Activated T-cell treated with anti-CD3 and anti-CD28 coated beads, Interleukin-2, amount 50 U/mL, for 72 hours (primary cell): Measurements from ENCODE around the gene THEM4. TPM values are rescaled to one million over a fixed set of nuclear protein-coding genes. Genes with fewer than 3 reads are reported as not detected.
"Not testable (repeated sequence)": the region's sequence is repeated elsewhere in the genome, so short reads cannot be mapped to it uniquely, and the experiment has no call there.

Experiments used
- ATAC-seq, 2 donors: fragments of 150-1000 bp; cut with Tn5 transposase; replicated peaks in 1 of 2; 2 replicates each; pipeline ENCODE4 v1.10.0; 2021; ENCODE audit warnings: moderate library complexity in 2 of 2, mild to moderate bottlenecking in 1 of 2
- DNase-seq, 2 donors: peaks; one replicate each; pipeline ENCODE4 v3.0.0; 2021 to 2022; ENCODE audit warnings: mixed read lengths in 1 of 2
- H3K27ac Mint-ChIP-seq: one replicate; pipeline ENCODE4 v1.8.0; 2022; ENCODE audit warnings: mild to moderate bottlenecking, moderate library complexity, mixed read lengths
- H3K27me3 Mint-ChIP-seq: one replicate; pipeline ENCODE4 v1.8.0; 2022; ENCODE audit warnings: low read depth, mixed read lengths
- H3K36me3 Mint-ChIP-seq, 2 donors: one replicate each; pipeline ENCODE4 v1.8.0; 2022; ENCODE audit warnings: mixed read lengths in 2 of 2, mild to moderate bottlenecking in 1 of 2; ENCODE audit not compliant: insufficient read depth in 2 of 2
- H3K4me1 Mint-ChIP-seq: one replicate; pipeline ENCODE4 v1.8.0; 2022; ENCODE audit warnings: low read depth, mixed read lengths
- H3K4me3 Mint-ChIP-seq, 2 donors: one replicate each; pipeline ENCODE4 v1.8.0; 2022; ENCODE audit warnings: mild to moderate bottlenecking in 2 of 2, mixed read lengths in 2 of 2, moderate library complexity in 2 of 2
- H3K9me3 Mint-ChIP-seq, 2 donors: one replicate each; pipeline ENCODE4 v1.8.0; 2022; ENCODE audit warnings: mixed read lengths in 2 of 2
- total RNA-seq, 2 donors: library from RNA; stranded (reverse); gene quantifications; one replicate each; pipeline ENCODE4 v1.2.3, GENCODE V29; 2022

The THEM4 gene
- total RNA-seq, 2 donors from 2014 or later: 40.5 to 41.5 TPM

- no peak for ATAC-seq
- H3K36me3 Mint-ChIP-seq: no peaks in the 10 kb centered on the region
- no peaks in the 10 kb centered on the region for H3K9me3 Mint-ChIP-seq
- peaks cover 8% of the 10 kb centered on the region for H3K4me1 Mint-ChIP-seq
- H3K27me3 Mint-ChIP-seq: no peaks in the 10 kb centered on the region
- H3K4me3 Mint-ChIP-seq: no peak overlapping the region
- DNase-seq: no peak
- no peak overlapping the region for H3K27ac Mint-ChIP-seq
Observed at GRCh38 chr1:151858030-151858746, 51.1 kb downstream of the THEM4 start.

GRCh38 chr1:151855933-151856332, 53.4 kb downstream of the THEM4 start:
- DNase-seq: no peak
- Mint-ChIP-seq H3K4me1 (peaks cover 8% of the 10 kb centered on the region), H3K4me3 (no peak overlapping the region), H3K27me3 (no peaks in the 10 kb centered on the region), H3K9me3 (no peaks in the 10 kb centered on the region), H3K36me3 (peaks cover 0 to 2% of the 10 kb centered on the region in 2 donors), H3K27ac (no peak overlapping the region)
- ATAC-seq: no peak

GRCh38 chr1:151855516-151855915, 53.8 kb downstream of the THEM4 start:
- H3K4me1 Mint-ChIP-seq, H3K36me3 Mint-ChIP-seq, DNase-seq, H3K27ac Mint-ChIP-seq, H3K27me3 Mint-ChIP-seq, ATAC-seq, H3K9me3 Mint-ChIP-seq, H3K4me3 Mint-ChIP-seq: not testable (repeated sequence)

- DNase-seq (no peak), ATAC-seq (no peak)
- Mint-ChIP-seq H3K36me3 (peaks cover 2 to 6% of the 10 kb centered on the region in 2 donors), H3K9me3 (no peaks in the 10 kb centered on the region), H3K27me3 (no peaks in the 10 kb centered on the region), H3K4me3 (no peak overlapping the region), H3K4me1 (peaks cover 6% of the 10 kb centered on the region), H3K27ac (no peak overlapping the region)
Observed at GRCh38 chr1:151854658-151855057, 54.7 kb downstream of the THEM4 start.

- Mint-ChIP-seq H3K36me3 (peaks cover 5 to 9% of the 10 kb centered on the region in 2 donors), H3K27ac (no peak within 1 kb of the TSS)
- no peak for DNase-seq
Observed at GRCh38 chr1:151853411-151853943, 55.8 kb downstream of the THEM4 start, which contains the start of gene THEM5. THEM5 (minus strand) TSS chr1:151853712; CDS start chr1:151853565, 147 bp downstream.

GRCh38 chr1:151852733-151853132, 56.6 kb downstream of the THEM4 start:
- no peaks in the 10 kb centered on the region for H3K27me3 Mint-ChIP-seq
- ATAC-seq (no peak), DNase-seq (no peak)
- peaks cover 5 to 9% of the 10 kb centered on the region in 2 donors for H3K36me3 Mint-ChIP-seq
- peaks cover 21% of the 10 kb centered on the region for H3K4me1 Mint-ChIP-seq
- no peaks in the 10 kb centered on the region for H3K9me3 Mint-ChIP-seq
- no peak overlapping the region for H3K4me3 Mint-ChIP-seq
- H3K27ac Mint-ChIP-seq: no peak overlapping the region

More at GRCh38 chr1:151853411-151853943, 55.8 kb downstream of the THEM4 start, which contains the start of gene THEM5:
- H3K4me3 Mint-ChIP-seq: no peak within 1 kb of the TSS
- no peaks in the 10 kb centered on the region for H3K27me3 Mint-ChIP-seq
- no peaks in the 10 kb centered on the region for H3K9me3 Mint-ChIP-seq
- no peak for ATAC-seq
- H3K4me1 Mint-ChIP-seq: peaks cover 13% of the 10 kb centered on the region

GRCh38 chr1:151851886-151852285, 57.4 kb downstream of the THEM4 start:
- no peak overlapping the region for H3K4me3 Mint-ChIP-seq
- H3K27ac Mint-ChIP-seq: no peak overlapping the region
- no peaks in the 10 kb centered on the region for H3K27me3 Mint-ChIP-seq
- ATAC-seq (no peak), DNase-seq (no peak)
- H3K4me1 Mint-ChIP-seq: peaks cover 24% of the 10 kb centered on the region
- H3K36me3 Mint-ChIP-seq: peaks cover 5 to 9% of the 10 kb centered on the region in 2 donors
- H3K9me3 Mint-ChIP-seq: no peaks in the 10 kb centered on the region

GRCh38 chr1:151849871-151850270, 59.4 kb downstream of the THEM4 start:
- Mint-ChIP-seq H3K27ac (peak overlapping the region; percentile 93), H3K27me3 (no peaks in the 10 kb centered on the region), H3K36me3 (peaks cover 9 to 14% of the 10 kb centered on the region in 2 donors), H3K4me3 (peak overlapping the region; percentile 14 to 74), H3K4me1 (peaks cover 38% of the 10 kb centered on the region), H3K9me3 (no peaks in the 10 kb centered on the region)
- DNase-seq (no peak), ATAC-seq (no peak)

- peak overlapping the region; percentile 93 for H3K27ac Mint-ChIP-seq
- no peak for DNase-seq
- H3K4me3 Mint-ChIP-seq: peak overlapping the region; percentile 71 to 74
- H3K4me1 Mint-ChIP-seq: peaks cover 38% of the 10 kb centered on the region
- ATAC-seq: no peak
- no peaks in the 10 kb centered on the region for H3K9me3 Mint-ChIP-seq
- H3K36me3 Mint-ChIP-seq: peaks cover 9 to 16% of the 10 kb centered on the region in 2 donors
- no peaks in the 10 kb centered on the region for H3K27me3 Mint-ChIP-seq
Observed at GRCh38 chr1:151849126-151849525, 60.2 kb downstream of the THEM4 start.

GRCh38 chr1:151847867-151848596, 61.3 kb downstream of the THEM4 start:
- H3K4me1 Mint-ChIP-seq: peaks cover 38% of the 10 kb centered on the region
- no peaks in the 10 kb centered on the region for H3K27me3 Mint-ChIP-seq
- ATAC-seq (peak; percentile 8), DNase-seq (no peak)
- H3K36me3 Mint-ChIP-seq: peaks cover 9 to 16% of the 10 kb centered on the region in 2 donors
- peak overlapping the region; percentile 71 to 74 for H3K4me3 Mint-ChIP-seq
- H3K27ac Mint-ChIP-seq: peak overlapping the region; percentile 93
- H3K9me3 Mint-ChIP-seq: no peaks in the 10 kb centered on the region

GRCh38 chr1:151846686-151847237, 62.5 kb downstream of the THEM4 start:
- peak overlapping the region; percentile 88 for H3K27ac Mint-ChIP-seq
- peaks cover 38% of the 10 kb centered on the region for H3K4me1 Mint-ChIP-seq
- DNase-seq (peak in 1 of 2 donors; percentile 39), ATAC-seq (peak; percentile 31 to 38)
- H3K9me3 Mint-ChIP-seq: no peaks in the 10 kb centered on the region
- H3K4me3 Mint-ChIP-seq: peak overlapping the region; percentile 63 to 65
- H3K36me3 Mint-ChIP-seq: peaks cover 9 to 17% of the 10 kb centered on the region in 2 donors
- no peaks in the 10 kb centered on the region for H3K27me3 Mint-ChIP-seq

- Mint-ChIP-seq H3K4me1 (peaks cover 38% of the 10 kb centered on the region), H3K9me3 (no peaks in the 10 kb centered on the region), H3K27me3 (no peaks in the 10 kb centered on the region), H3K27ac (peak overlapping the region; percentile 88), H3K36me3 (peaks cover 9 to 17% of the 10 kb centered on the region in 2 donors), H3K4me3 (peak overlapping the region; percentile 63 to 65)
- ATAC-seq (peak; percentile 78 to 83), DNase-seq (peak; percentile 60 to 67)
Observed at GRCh38 chr1:151846062-151846568, 63.2 kb downstream of the THEM4 start.

- Mint-ChIP-seq H3K36me3 (peaks cover 9 to 12% of the 10 kb centered on the region in 2 donors), H3K4me3 (no peak overlapping the region), H3K27me3 (no peaks in the 10 kb centered on the region), H3K9me3 (no peaks in the 10 kb centered on the region), H3K27ac (no peak overlapping the region), H3K4me1 (peaks cover 42% of the 10 kb centered on the region)
- DNase-seq (no peak), ATAC-seq (no peak)
Observed at GRCh38 chr1:151843398-151843797, 65.9 kb downstream of the THEM4 start.
